Osteocyte (in vitro differentiated cells): ENCODE results near the gene ALK. TPM values are rescaled to one million over a fixed set of nuclear protein-coding genes. Genes with fewer than 3 reads are reported as not detected.

Experiments used
- DNase-seq: peaks from one replicate; pipeline ENCODE4 v3.0.0; 2021; ENCODE audit warnings: mixed read lengths; ENCODE audit not compliant: unreplicated experiment; ENCODE audit errors: extremely low spot score
- H3K27ac Mint-ChIP-seq: one replicate; pipeline ENCODE4 v1.8.0; 2021; ENCODE audit warnings: mild to moderate bottlenecking, mixed read lengths; ENCODE audit not compliant: unreplicated experiment
- H3K27me3 Mint-ChIP-seq: one replicate; pipeline ENCODE4 v1.8.0; 2021; ENCODE audit warnings: mixed read lengths; ENCODE audit not compliant: unreplicated experiment
- H3K36me3 Mint-ChIP-seq: one replicate; pipeline ENCODE4 v1.8.0; 2021; ENCODE audit warnings: mixed read lengths; ENCODE audit not compliant: unreplicated experiment
- H3K4me1 Mint-ChIP-seq: one replicate; pipeline ENCODE4 v1.8.0; 2021; ENCODE audit warnings: mixed read lengths; ENCODE audit not compliant: unreplicated experiment
- H3K4me3 Mint-ChIP-seq: one replicate; pipeline ENCODE4 v1.8.0; 2021; ENCODE audit warnings: mild to moderate bottlenecking, moderate library complexity, mixed read lengths; ENCODE audit not compliant: unreplicated experiment
- H3K9me3 Mint-ChIP-seq: one replicate; pipeline ENCODE4 v1.8.0; 2021; ENCODE audit warnings: mixed read lengths; ENCODE audit not compliant: unreplicated experiment
- CTCF ChIP-seq: fragments of 200-600 bp; sonication (generic); IDR thresholded peaks from 2 replicates; pipeline ENCODE4 v1.5.0; 2021; ENCODE audit warnings: antibody characterized with exemption, mild to moderate bottlenecking, moderate library complexity
- total RNA-seq: library from RNA; stranded (reverse); gene quantifications from 2 replicates; pipeline ENCODE4 v1.2.1, GENCODE V29; 2021

ALK gene
- total RNA-seq, 1 donor from 2014 or later: not detected

GRCh38 chr2:29425866-29426265, 495.5 kb downstream of the ALK start:
- H3K27me3 Mint-ChIP-seq: peaks cover 22% of the 10 kb centered on the region
- H3K9me3 Mint-ChIP-seq: no peaks in the 10 kb centered on the region
- H3K36me3 Mint-ChIP-seq: no peaks in the 10 kb centered on the region
- no peak overlapping the region for H3K4me3 Mint-ChIP-seq
- H3K4me1 Mint-ChIP-seq: peaks cover 6% of the 10 kb centered on the region
- no peak overlapping the region for H3K27ac Mint-ChIP-seq
- no peak for TF ChIP-seq CTCF
- DNase-seq: no peak

GRCh38 chr2:29423061-29423666, 498.2 kb downstream of the ALK start:
- peaks cover 30% of the 10 kb centered on the region for H3K27me3 Mint-ChIP-seq
- H3K4me1 Mint-ChIP-seq: peaks cover 6% of the 10 kb centered on the region
- no peak overlapping the region for H3K4me3 Mint-ChIP-seq
- DNase-seq: no peak
- TF ChIP-seq CTCF: no peak
- no peak overlapping the region for H3K27ac Mint-ChIP-seq
- H3K36me3 Mint-ChIP-seq: no peaks in the 10 kb centered on the region
- no peaks in the 10 kb centered on the region for H3K9me3 Mint-ChIP-seq

- H3K4me1 Mint-ChIP-seq: peaks cover 6% of the 10 kb centered on the region
- no peak overlapping the region for H3K27ac Mint-ChIP-seq
Measured at GRCh38 chr2:29420999-29421782, 500.2 kb downstream of the ALK start.

GRCh38 chr2:29420464-29420863, 500.9 kb downstream of the ALK start:
- no peak for TF ChIP-seq CTCF
- peaks cover 34% of the 10 kb centered on the region for H3K27me3 Mint-ChIP-seq
- H3K36me3 Mint-ChIP-seq: no peaks in the 10 kb centered on the region
- H3K9me3 Mint-ChIP-seq: no peaks in the 10 kb centered on the region
- peaks cover 6% of the 10 kb centered on the region for H3K4me1 Mint-ChIP-seq
- H3K4me3 Mint-ChIP-seq: no peak overlapping the region
- H3K27ac Mint-ChIP-seq: no peak overlapping the region
- DNase-seq: no peak

More at GRCh38 chr2:29420999-29421782, 500.2 kb downstream of the ALK start:
- Mint-ChIP-seq H3K9me3 (no peaks in the 10 kb centered on the region), H3K36me3 (no peaks in the 10 kb centered on the region), H3K27me3 (peaks cover 33% of the 10 kb centered on the region), H3K4me3 (no peak overlapping the region)
- no peak for DNase-seq
- TF ChIP-seq CTCF: no peak

- H3K4me3 Mint-ChIP-seq: no peak overlapping the region
Measured at GRCh38 chr2:29417630-29418029, 503.8 kb downstream of the ALK start.

More at GRCh38 chr2:29417630-29418029, 503.8 kb downstream of the ALK start:
- TF ChIP-seq CTCF: no peak
- Mint-ChIP-seq H3K9me3 (no peaks in the 10 kb centered on the region), H3K27me3 (peaks cover 20% of the 10 kb centered on the region), H3K27ac (no peak overlapping the region), H3K4me1 (peaks cover 6% of the 10 kb centered on the region), H3K36me3 (no peaks in the 10 kb centered on the region)
- DNase-seq: no peak
